Measurements from ENCODE around the gene ZNF282. TPM values are rescaled to one million over a fixed set of nuclear protein-coding genes. Genes with fewer than 3 reads are reported as not detected.

The ZNF282 gene
- 10 to 100 TPM; 18.6 to 23.6 (median 21.0) TPM for total RNA-seq (2021; fragmentation: NEBNext Ultra II Directional; extraction: Animal tissue kit (Norgen Biotek cat#: 25700))
- long read RNA-seq, partial matches to known transcripts: 0 of 4 reads
- long read RNA-seq, other reads (novel, unspliced or antisense): 4 of 4 reads

GRCh38 chr7:149195180-149196150 is at the start of gene ZNF282:
TSS of gene ZNF282 (plus strand) at chr7:149195546. CDS start at chr7:149195590, 44 bp downstream.
- DNase-seq: peak; percentile 93
- Mint-ChIP-seq H3K36me3 (ENCODE audit: low read depth) (peaks cover 26% of the 10 kb centered on the region), H3K27me3 (ENCODE audit: insufficient read depth) (peaks cover 6% of the 10 kb centered on the region), H3K27ac (peak within 1 kb of the TSS; percentile 91), H3K4me3 (peak within 1 kb of the TSS; percentile 96), H3K9me3 (no peaks in the 10 kb centered on the region), H3K4me1 (ENCODE audit: low read depth) (peaks cover 35% of the 10 kb centered on the region)
- peak; percentile 76 for TF ChIP-seq CTCF (IDR thresholded peaks at IDR 0.05)

GRCh38 chr7:149147072-149147751 is 48.1 kb upstream of the ZNF282 start, which contains the start of gene ZNF398:
TSS of gene ZNF398 (plus strand) at chr7:149147453. CDS start at chr7:149147743, 290 bp downstream.
- TF ChIP-seq CTCF (IDR thresholded peaks at IDR 0.05): peak; percentile 80
- Mint-ChIP-seq H3K27me3 (ENCODE audit: insufficient read depth) (no peaks in the 10 kb centered on the region), H3K36me3 (ENCODE audit: low read depth) (peaks cover 3% of the 10 kb centered on the region; the same call in 1 of the 2 replicates), H3K4me1 (ENCODE audit: low read depth) (peaks cover 24% of the 10 kb centered on the region), H3K27ac (peak within 1 kb of the TSS; percentile 93), H3K9me3 (no peaks in the 10 kb centered on the region), H3K4me3 (peak within 1 kb of the TSS; percentile 96)
- peak; percentile 36 for DNase-seq

GRCh38 chr7:149147752-149148653 is 47.3 kb upstream of the ZNF282 start:
- TF ChIP-seq CTCF (IDR thresholded peaks at IDR 0.05): no peak
- peak overlapping the region; percentile 93 for H3K27ac Mint-ChIP-seq
- peaks cover 3% of the 10 kb centered on the region; the same call in 1 of the 2 replicates for H3K36me3 Mint-ChIP-seq (ENCODE audit: low read depth)
- peaks cover 24% of the 10 kb centered on the region for H3K4me1 Mint-ChIP-seq (ENCODE audit: low read depth)
- no peaks in the 10 kb centered on the region for H3K27me3 Mint-ChIP-seq (ENCODE audit: insufficient read depth)
- H3K4me3 Mint-ChIP-seq: peak overlapping the region; percentile 96
- no peaks in the 10 kb centered on the region for H3K9me3 Mint-ChIP-seq
- DNase-seq: peak; percentile 39

GRCh38 chr7:149150981-149151380 is 44.4 kb upstream of the ZNF282 start:
- Mint-ChIP-seq H3K4me3 (no peak overlapping the region), H3K9me3 (no peaks in the 10 kb centered on the region), H3K27me3 (ENCODE audit: insufficient read depth) (no peaks in the 10 kb centered on the region), H3K4me1 (ENCODE audit: low read depth) (peaks cover 24% of the 10 kb centered on the region), H3K27ac (peak overlapping the region; percentile 1; the same call in 1 of the 2 replicates), H3K36me3 (ENCODE audit: low read depth) (peaks cover 16% of the 10 kb centered on the region)
- no peak for DNase-seq
- TF ChIP-seq CTCF (IDR thresholded peaks at IDR 0.05): no peak

Data from HFFc6 (cell line).